Smooth muscle cell (in vitro differentiated cells): ENCODE measurements around the gene RNF223. TPM values are rescaled to one million over a fixed set of nuclear protein-coding genes. Genes with fewer than 3 reads are reported as not detected.

ENCODE experiments used
- DNase-seq: peaks from one replicate; lab custom pipeline; 2025; ENCODE audit not compliant: unreplicated experiment; lab: John Stamatoyannopoulos, UW
- H2AFZ ChIP-seq: fragments of 200-600 bp; sonication (generic); 2 replicates; pipeline ENCODE4 v1.6.0; 2016; ENCODE audit warnings: antibody characterized with exemption, low read depth, mild to moderate bottlenecking
- H3F3A ChIP-seq: fragments of 200-600 bp; sonication (generic); 2 replicates; pipeline ENCODE4 v1.6.0; 2017; ENCODE audit warnings: antibody characterized with exemption, low read depth
- H3K27ac ChIP-seq: fragments of 200-600 bp; sonication (generic); 2 replicates; pipeline ENCODE4 v1.5.1; 2016; ENCODE audit warnings: low read depth, mild to moderate bottlenecking
- H3K27me3 ChIP-seq: fragments of 200-600 bp; sonication (generic); 2 replicates; pipeline ENCODE4 v1.6.1; 2016; ENCODE audit warnings: low read depth, mild to moderate bottlenecking
- H3K36me3 ChIP-seq: fragments of 200-600 bp; sonication (generic); 2 replicates; pipeline ENCODE4 v1.5.1; 2016; ENCODE audit warnings: low read depth
- H3K4me1 ChIP-seq: fragments of 200-600 bp; sonication (generic); 2 replicates; pipeline ENCODE4 v1.5.1; 2016; ENCODE audit warnings: low read depth
- H3K4me2 ChIP-seq: fragments of 200-600 bp; sonication (generic); 2 replicates; pipeline ENCODE4 v1.6.0; 2016; ENCODE audit warnings: mild to moderate bottlenecking
- H3K4me3 ChIP-seq: fragments of 200-600 bp; sonication (generic); 2 replicates; pipeline ENCODE4 v1.5.1; 2016; ENCODE audit warnings: mild to moderate bottlenecking
- H3K79me2 ChIP-seq: fragments of 200-600 bp; sonication (generic); 2 replicates; pipeline ENCODE4 v1.6.0; 2016; ENCODE audit warnings: low read depth, mild to moderate bottlenecking
- H3K9ac ChIP-seq: fragments of 200-600 bp; sonication (generic); 2 replicates; pipeline ENCODE4 v1.6.0; 2016; ENCODE audit warnings: low read depth
- H3K9me3 ChIP-seq: fragments of 200-600 bp; sonication (generic); replicated peaks from 2 replicates; pipeline ENCODE4 v1.5.1; 2016; ENCODE audit warnings: low read depth
- H4K20me1 ChIP-seq: fragments of 200-600 bp; sonication (generic); 2 replicates; pipeline ENCODE4 v1.6.0; 2016; ENCODE audit warnings: low read depth
- CTCF ChIP-seq: fragments of 200-600 bp; sonication (generic); IDR thresholded peaks from 2 replicates; pipeline ENCODE4 v1.5.1; 2017; ENCODE audit warnings: borderline replicate concordance, mild to moderate bottlenecking, antibody characterized with exemption; ENCODE audit not compliant: insufficient read depth, poor library complexity, severe bottlenecking
- WGBS: methylation state at CpG from one replicate; pipeline ENCODE4 v1.1.7; 2016; ENCODE audit warnings: low lambda C conversion rate; 5-methylcytosine and 5-hydroxymethylcytosine counted together
- polyA plus RNA-seq: library from polyadenylated mRNA; unstranded; fragments of >200 nt; fragmentation: Nextera tagmentation; extraction: Ambion mirVana; gene quantifications from 2 replicates; pipeline ENCODE4 v1.2.1, GENCODE V29; 2016
- total RNA-seq: library from RNA; depleted of rRNA; stranded (reverse); fragments of >200 nt; gene quantifications from 2 replicates; pipeline ENCODE4 v1.2.3, GENCODE V29; 2014

Gene RNF223
- total and polyA plus RNA-seq, 2 experiments from 2014 or later: 1.6 to 4.3 TPM

- Histone ChIP-seq H3F3A (no peaks in the 10 kb centered on the region), H2AFZ (no peak overlapping the region), H4K20me1 (no peaks in the 10 kb centered on the region), H3K4me2 (peak overlapping the region; percentile 91), H3K79me2 (no peaks in the 10 kb centered on the region), H3K27ac (no peak overlapping the region), H3K4me3 (peak overlapping the region; percentile 79), H3K27me3 (no peaks in the 10 kb centered on the region), H3K4me1 (peaks cover 21% of the 10 kb centered on the region), H3K9me3 (no peaks in the 10 kb centered on the region), H3K9ac (no peak overlapping the region), H3K36me3 (no peaks in the 10 kb centered on the region)
- TF ChIP-seq CTCF: no peak
- WGBS: 4% methylated on average over 24 of the region's 55 CpGs
- DNase-seq: no peak
Observed at GRCh38 chr1:1068517-1069055, 5.5 kb downstream of the RNF223 start.

GRCh38 chr1:1067860-1068516 is 6.1 kb downstream of the RNF223 start:
- peaks cover 25% of the 10 kb centered on the region for H3K4me1 ChIP-seq
- no peak overlapping the region for H3K9ac ChIP-seq
- no peaks in the 10 kb centered on the region for H3K79me2 ChIP-seq
- H3K27me3 ChIP-seq: no peaks in the 10 kb centered on the region
- no peak overlapping the region for H2AFZ ChIP-seq
- no peak for DNase-seq
- no peaks in the 10 kb centered on the region for H3K36me3 ChIP-seq
- H3F3A ChIP-seq: no peaks in the 10 kb centered on the region
- peak overlapping the region; percentile 91 for H3K4me2 ChIP-seq
- 83% methylated on average over 24 of the region's 32 CpGs for WGBS
- TF ChIP-seq CTCF: no peak
- H3K4me3 ChIP-seq: peak overlapping the region; percentile 79
- no peaks in the 10 kb centered on the region for H3K9me3 ChIP-seq
- H4K20me1 ChIP-seq: no peaks in the 10 kb centered on the region
- H3K27ac ChIP-seq: no peak overlapping the region

GRCh38 chr1:1067284-1067859 is 6.7 kb downstream of the RNF223 start:
- Histone ChIP-seq H4K20me1 (no peaks in the 10 kb centered on the region), H3K27ac (no peak overlapping the region), H2AFZ (no peak overlapping the region), H3K4me3 (no peak overlapping the region), H3K36me3 (no peaks in the 10 kb centered on the region), H3K27me3 (no peaks in the 10 kb centered on the region), H3K4me1 (peaks cover 27% of the 10 kb centered on the region), H3K9me3 (no peaks in the 10 kb centered on the region), H3K4me2 (no peak overlapping the region), H3K79me2 (no peaks in the 10 kb centered on the region), H3K9ac (no peak overlapping the region), H3F3A (no peaks in the 10 kb centered on the region)
- WGBS: 95% methylated on average over 32 of the region's 54 CpGs
- DNase-seq: no peak
- TF ChIP-seq CTCF: no peak
